A549 (cell line): ENCODE results near the gene SORL1. TPM values are rescaled to one million over a fixed set of nuclear protein-coding genes. Genes with fewer than 3 reads are reported as not detected.

Experiments used
- ATAC-seq, 2 experiments: fragments of 200-7000 bp in 1 of 2; fragments of >200 bp in 1 of 2; cut with Nextera tagmentation in 1 of 2; cut with Tn5 transposase in 1 of 2; 3 replicates each; pipeline versions ENCODE4 v1.8.0 to v1.9.1; 2018 to 2020; ENCODE audit warnings: mild to moderate bottlenecking in 1 of 2, moderate library complexity in 1 of 2
- CTCF ChIA-PET: fragments of 300-600 bp; sonication (Branson Sonifier 250); formaldehyde crosslinking; extraction: SDS; loops from one replicate; lab custom pipeline; 2021; ENCODE audit warnings: antibody characterized with exemption, inconsistent platforms; lab: Yijun Ruan, JAX
- POLR2A ChIA-PET: fragments of 350-600 bp; formaldehyde crosslinking; extraction: SDS; loops from one replicate; lab custom pipeline; 2021; ENCODE audit warnings: antibody characterized with exemption, inconsistent platforms; lab: Yijun Ruan, JAX
- DNase-seq, 2 experiments: peaks; one replicate each; pipeline versions ENCODE4 v3.0.0 to v3.0.0-alpha.2; 2011 to 2016; ENCODE audit warnings: low read depth in 1 of 2, low spot score in 1 of 2
- FAIRE-seq: peaks from 2 replicates; lab custom pipeline; 2011; peaks lifted over from hg19 to GRCh38; lab: Jason Lieb, UNC
- H3K27ac ChIP-seq, 2 experiments: fragments of >200 bp; sonication (Bioruptor Twin); formaldehyde crosslinking; 3 replicates each; pipeline ENCODE4 v1.5.1; 2016 to 2017
- H3K4me1 ChIP-seq: fragments of >200 bp; sonication (Bioruptor Twin); formaldehyde crosslinking; 3 replicates; pipeline ENCODE4 v1.6.1; 2016
- H3K4me2 ChIP-seq: fragments of >200 bp; sonication (Bioruptor Twin); formaldehyde crosslinking; 3 replicates; pipeline ENCODE4 v1.6.1; 2016
- H3K4me3 ChIP-seq: fragments of >200 bp; sonication (Bioruptor Twin); formaldehyde crosslinking; 3 replicates; pipeline ENCODE4 v1.5.1; 2016
- H3K9me3 ChIP-seq: fragments of >200 bp; sonication (Bioruptor Twin); formaldehyde crosslinking; 3 replicates; pipeline ENCODE4 v1.6.1; 2016
- ATOH8 ChIP-seq: fragments of 250-450 bp; sonication (Bioruptor Pico); IDR thresholded peaks from 2 replicates; pipeline ENCODE4 v1.5.0; 2020; ENCODE audit warnings: low read depth, mild to moderate bottlenecking, moderate library complexity
- CHD4 ChIP-seq: fragments of 200-600 bp; sonication (generic); IDR thresholded peaks from 2 replicates; pipeline ENCODE4 v1.6.1; 2016; ENCODE audit warnings: antibody characterized with exemption, mild to moderate bottlenecking, borderline replicate concordance
- CTCF ChIP-seq: fragments of >200 bp; sonication (Bioruptor Twin); formaldehyde crosslinking; IDR thresholded peaks from 3 replicates; pipeline ENCODE4 v1.5.1; 2016
- EHF ChIP-seq: fragments of 250-450 bp; sonication (Bioruptor Pico); IDR thresholded peaks from 2 replicates; pipeline ENCODE4 v1.5.0; 2020; ENCODE audit warnings: mild to moderate bottlenecking
- EHMT2 ChIP-seq: fragments of 200-600 bp; sonication (generic); IDR thresholded peaks from 2 replicates; pipeline ENCODE4 v1.6.1; 2016; ENCODE audit warnings: antibody characterized with exemption, low read depth, mild to moderate bottlenecking, moderate library complexity
- EP300 ChIP-seq, 2 experiments: fragments of >200 bp; sonication (Bioruptor Twin); formaldehyde crosslinking; IDR thresholded peaks; 2 replicates in 1 of 2; 3 replicates in 1 of 2; pipeline ENCODE4 v1.6.1; 2016 to 2017
- FOSL2 ChIP-seq, 2 experiments: fragments of 450-650 bp in 1 of 2; fragments of >200 bp in 1 of 2; sonication (Bioruptor Twin) in 1 of 2; formaldehyde crosslinking; IDR thresholded peaks; 2 replicates each; pipeline versions ENCODE4 v1.5.0 to v1.6.1; 2016 to 2020; ENCODE audit warnings: mild to moderate bottlenecking in 1 of 2, moderate library complexity in 1 of 2
- HEYL ChIP-seq: fragments of 250-450 bp; sonication (Bioruptor Pico); IDR thresholded peaks from 2 replicates; pipeline ENCODE4 v1.8.0; 2021; ENCODE audit warnings: mild to moderate bottlenecking, moderate library complexity
- HOXB13 ChIP-seq: fragments of 250-450 bp; sonication (Bioruptor Pico); IDR thresholded peaks from 2 replicates; pipeline ENCODE4 v1.5.0; 2020; ENCODE audit warnings: low read depth, mild to moderate bottlenecking, moderate library complexity
- HOXB5 ChIP-seq: fragments of 250-450 bp; sonication (Bioruptor Pico); IDR thresholded peaks from 2 replicates; pipeline ENCODE4 v1.5.0; 2020; ENCODE audit warnings: mild to moderate bottlenecking, moderate library complexity
- JUN ChIP-seq, 2 experiments: fragments of >200 bp; sonication (Bioruptor Twin); formaldehyde crosslinking; IDR thresholded peaks; 2 replicates in 1 of 2; 3 replicates in 1 of 2; pipeline ENCODE4 v1.6.1; 2016 to 2017
- KDM1A ChIP-seq: fragments of 200-600 bp; sonication (generic); IDR thresholded peaks from 2 replicates; pipeline ENCODE4 v1.6.1; 2016; ENCODE audit warnings: low read depth, mild to moderate bottlenecking
- MAFK ChIP-seq: fragments of 450-650 bp; IDR thresholded peaks from 2 replicates; pipeline ENCODE4 v1.6.1; 2014; ENCODE audit not compliant: partially characterized antibody
- MAZ ChIP-seq: fragments of 150-350 bp; IDR thresholded peaks from 2 replicates; pipeline ENCODE4 v1.6.1; 2014; ENCODE audit warnings: antibody characterized with exemption, low read depth, low read length, borderline replicate concordance
- NFE2L2 ChIP-seq: fragments of 150-350 bp; conservative IDR thresholded peaks from 2 replicates; pipeline ENCODE4 v1.6.1; 2014; ENCODE audit warnings: low read length
- NR3C1 ChIP-seq: fragments of >200 bp; sonication (Bioruptor Twin); formaldehyde crosslinking; IDR thresholded peaks from 3 replicates; pipeline ENCODE4 v1.6.1; 2017
- PHF8 ChIP-seq: fragments of 200-600 bp; sonication (generic); IDR thresholded peaks from 2 replicates; pipeline ENCODE4 v1.6.1; 2016; ENCODE audit warnings: low read depth, mild to moderate bottlenecking, antibody characterized with exemption, moderate library complexity, borderline replicate concordance
- POLR2AphosphoS2 ChIP-seq: conservative IDR thresholded peaks from 2 replicates; pipeline ENCODE4 v1.6.1; 2012; ENCODE audit warnings: low read length, improper control_type of control experiment, inconsistent platforms
- RAD21 ChIP-seq, 2 experiments: fragments of >200 bp in 1 of 2; sonication (Bioruptor Twin) in 1 of 2; formaldehyde crosslinking in 1 of 2; IDR thresholded peaks in 1 of 2; conservative IDR thresholded peaks in 1 of 2; 2 replicates in 1 of 2; 3 replicates in 1 of 2; pipeline ENCODE4 v1.6.1; 2012 to 2018; ENCODE audit warnings: inconsistent platforms in 1 of 2
- RARB ChIP-seq: fragments of 250-450 bp; sonication (Bioruptor Pico); IDR thresholded peaks from 2 replicates; pipeline ENCODE4 v1.8.0; 2021; ENCODE audit warnings: mild to moderate bottlenecking, moderate library complexity
- RCOR1 ChIP-seq: fragments of 150-350 bp; IDR thresholded peaks from 2 replicates; pipeline ENCODE4 v1.6.1; 2014; ENCODE audit warnings: antibody characterized with exemption, low read length, low read depth
- RFX5 ChIP-seq: fragments of 450-650 bp; IDR thresholded peaks from 2 replicates; pipeline ENCODE4 v1.7.1; 2014; ENCODE audit warnings: antibody characterized with exemption, mild to moderate bottlenecking, moderate library complexity
- SMC3 ChIP-seq: fragments of >200 bp; sonication (Bioruptor Twin); formaldehyde crosslinking; IDR thresholded peaks from 3 replicates; pipeline ENCODE4 v1.6.1; 2018; ENCODE audit warnings: inconsistent platforms
- TFCP2L1 ChIP-seq: fragments of 250-450 bp; sonication (Bioruptor Pico); IDR thresholded peaks from 2 replicates; pipeline ENCODE4 v1.5.0; 2021; ENCODE audit warnings: mild to moderate bottlenecking
- ZNF302 ChIP-seq: fragments of 250-450 bp; sonication (Bioruptor Pico); IDR thresholded peaks from 2 replicates; pipeline ENCODE4 v1.9.0; 2021; ENCODE audit warnings: inconsistent platforms, mild to moderate bottlenecking, moderate library complexity
- WGBS: methylation state at CpG from one replicate; pipeline ENCODE4 v1.1.6; 2017; ENCODE audit errors: missing lambda C conversion rate; 5-methylcytosine and 5-hydroxymethylcytosine counted together
- polyA plus RNA-seq, 4 experiments: library from polyadenylated mRNA; depleted of rRNA in 3 of 4; stranded (reverse); fragments of >200 nt; fragmentation: RNase III in 1 of 4; extraction: RNeasy Plus Mini Kit Qiagen cat#74134 plus additional on column Dnase treatment in 1 of 4; gene quantifications; 2 replicates in 3 of 4; 3 replicates in 1 of 4; pipeline ENCODE4 v1.2.3, GENCODE V29; 2011 to 2017
- TF ChIP-seq, protein P1 (sequence below): fragments of >200 bp; sonication (Bioruptor Twin); formaldehyde crosslinking; IDR thresholded peaks from 3 replicates; pipeline ENCODE4 v1.6.1; 2016

SORL1 gene
- polyA plus RNA-seq, 2 of the 4 experiments (the other 2 are of a cell fraction): 0.45 to 3.8 TPM

- FAIRE-seq (no peak), DNase-seq (no peak), ATAC-seq (no peak)
- CTCF ChIA-PET: interaction anchor here (0.7 to 3.0 kb wide), 7 partner anchors 29 to 376 kb away, joined by 3 to 29 read pairs (median 5); no protein-coding TSS in a partner anchor
- 44% methylated on average over 5 of the region's 5 CpGs for WGBS
- Histone ChIP-seq H3K9me3 (no peaks in the 10 kb centered on the region), H3K4me2 (no peak overlapping the region), H3K4me1 (no peaks in the 10 kb centered on the region; the same call in 2 of the 3 replicates), H3K4me3 (no peak overlapping the region), H3K27ac (no peak overlapping the region)
- POLR2A ChIA-PET: no interaction called here
- no peak for TF ChIP-seq RCOR1
- TF ChIP-seq MAFK: no peak
- no peak for TF ChIP-seq RFX5
- no peak for TF ChIP-seq PHF8
- no peak for TF ChIP-seq CHD4
- TF ChIP-seq EP300 (IDR thresholded peaks at IDR 0.05): no peak
- TF ChIP-seq RARB: no peak
- TF ChIP-seq, protein P1, sequence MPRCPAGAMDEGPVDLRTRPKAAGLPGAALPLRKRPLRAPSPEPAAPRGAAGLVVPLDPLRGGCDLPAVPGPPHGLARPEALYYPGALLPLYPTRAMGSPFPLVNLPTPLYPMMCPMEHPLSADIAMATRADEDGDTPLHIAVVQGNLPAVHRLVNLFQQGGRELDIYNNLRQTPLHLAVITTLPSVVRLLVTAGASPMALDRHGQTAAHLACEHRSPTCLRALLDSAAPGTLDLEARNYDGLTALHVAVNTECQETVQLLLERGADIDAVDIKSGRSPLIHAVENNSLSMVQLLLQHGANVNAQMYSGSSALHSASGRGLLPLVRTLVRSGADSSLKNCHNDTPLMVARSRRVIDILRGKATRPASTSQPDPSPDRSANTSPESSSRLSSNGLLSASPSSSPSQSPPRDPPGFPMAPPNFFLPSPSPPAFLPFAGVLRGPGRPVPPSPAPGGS: no peak
- TF ChIP-seq POLR2AphosphoS2: no peak
- TF ChIP-seq HOXB13 (CRISPR knock-in tag): no peak
- no peak for TF ChIP-seq HEYL (CRISPR knock-in tag)
Measured at GRCh38 chr11:121589946-121590537, 137.9 kb downstream of the SORL1 start.

- ChIA-PET CTCF (interaction anchor here (0.7 to 3.0 kb wide), 24 partner anchors 14 to 764 kb away, joined by 3 to 29 read pairs (median 3); partner anchors contain the start of genes SC5D, SORL1 and SORL1-AS1), POLR2A (no interaction called here)
- no peak overlapping the region for H3K4me2 ChIP-seq
- DNase-seq (no peak), FAIRE-seq (no peak), ATAC-seq (peak in 1 of 2 experiments; percentile 21; a peak in 2 of 6 replicates)
- TF ChIP-seq HOXB5 (CRISPR knock-in tag): no peak
- no peak for TF ChIP-seq ZNF302
- TF ChIP-seq NR3C1: no peak
- no peak for TF ChIP-seq ATOH8 (CRISPR knock-in tag)
- no peak for TF ChIP-seq EHF (CRISPR knock-in tag)
- no peak for TF ChIP-seq EHMT2
- no peak for TF ChIP-seq PHF8
- no peak for TF ChIP-seq KDM1A
- 72% methylated on average over 12 of the region's 12 CpGs for WGBS
- no peaks in the 10 kb centered on the region for H3K9me3 ChIP-seq
- peaks cover 2% of the 10 kb centered on the region for H3K4me1 ChIP-seq
- no peak overlapping the region for H3K4me3 ChIP-seq
- no peak overlapping the region for H3K27ac ChIP-seq
Measured at GRCh38 chr11:121590772-121591404, 138.8 kb downstream of the SORL1 start.

GRCh38 chr11:121591405-121592033 is 139.4 kb downstream of the SORL1 start:
- no peak overlapping the region for H3K27ac ChIP-seq
- H3K4me1 ChIP-seq: peaks cover 7% of the 10 kb centered on the region
- no peak overlapping the region for H3K4me3 ChIP-seq
- WGBS: 18% methylated on average over 3 of the region's 3 CpGs
- ChIA-PET CTCF (interaction anchor here (0.6 to 3.0 kb wide), 27 partner anchors 11 to 914 kb away, joined by 3 to 29 read pairs (median 3); partner anchors contain the start of genes SC5D, SORL1 and SORL1-AS1), POLR2A (no interaction called here)
- TF ChIP-seq RCOR1 (no peak), JUN (IDR thresholded peaks at IDR 0.05) (no peak), MAZ (no peak), SMC3 (peak; percentile 76), NFE2L2 (no peak), TFCP2L1 (CRISPR knock-in tag) (no peak), FOSL2 (IDR thresholded peaks at IDR 0.05) (no peak), FOSL2 (CRISPR knock-in tag; IDR thresholded peaks at IDR 0.05) (no peak), RAD21 (conservative IDR thresholded peaks at IDR 0.05 in 1 of 2, IDR thresholded peaks at IDR 0.05 in 1 of 2) (peak; percentile 86 to 89), EP300 (IDR thresholded peaks at IDR 0.05) (no peak), CTCF (peak; percentile 68)
- peak; percentile 85 to 89 for ATAC-seq
- H3K9me3 ChIP-seq: no peaks in the 10 kb centered on the region
- peak; percentile 50 to 63 for DNase-seq
- no peak for FAIRE-seq
- no peak overlapping the region for H3K4me2 ChIP-seq
